K562 (cell line): ENCODE data around the gene ENTR1. TPM values are rescaled to one million over a fixed set of nuclear protein-coding genes. Genes with fewer than 3 reads are reported as not detected.

Experiments used
- ATAC-seq: fragments of 200-7000 bp; cut with Tn5 transposase; 3 replicates; pipeline ENCODE4 v1.9.1; 2020; ENCODE audit warnings: moderate library complexity
- BruUV-seq: library from RNA; stranded (reverse); fragments of 400-500 nt; replicated peaks from 2 replicates; lab custom pipeline; 2021; lab: Mats Ljungman, UMichigan
- CTCF ChIA-PET: fragments of 300-600 bp; formaldehyde crosslinking; extraction: SDS; loops from one replicate; lab custom pipeline; 2021; ENCODE audit warnings: low intra/inter-chr PET ratio; lab: Yijun Ruan, JAX
- POLR2A ChIA-PET: fragments of 300-600, 350-650 bp; sonication (Branson Sonifier 250); formaldehyde crosslinking; extraction: SDS; loops from one replicate; lab custom pipeline; 2021; ENCODE audit warnings: antibody characterized with exemption, inconsistent platforms; lab: Yijun Ruan, JAX
- DNase-seq, 4 experiments: peaks; one replicate each; pipeline versions ENCODE4 v3.0.0 to v3.0.0-alpha.2; 2011 to 2018; ENCODE audit warnings: low spot score in 3 of 4, mixed read lengths in 3 of 4; ENCODE audit errors: extremely low read depth in 1 of 4
- FAIRE-seq: peaks from 2 replicates; lab custom pipeline; 2011; peaks lifted over from hg19 to GRCh38; lab: Jason Lieb, UNC
- H2AFZ ChIP-seq: 2 replicates; pipeline ENCODE4 v1.6.0; 2011; ENCODE audit warnings: low read depth, low read length, control low read depth, inconsistent platforms
- H3K27ac ChIP-seq: fragments of 200-600 bp; 3 replicates; pipeline ENCODE4 v1.8.0; 2011; ENCODE audit warnings: low read depth, mild to moderate bottlenecking, control low read depth, inconsistent platforms, low read length, moderate library complexity, mixed read lengths; ENCODE audit errors: extremely low read depth
- H3K27me3 ChIP-seq, 2 experiments: fragments of 300-600 bp in 1 of 2; 2 replicates in 1 of 2; 3 replicates in 1 of 2; pipeline versions ENCODE4 v1.6.0 to v1.8.0; 2011; ENCODE audit warnings: inconsistent platforms in 2 of 2, low read length in 2 of 2, mild to moderate bottlenecking in 1 of 2, mixed read lengths in 1 of 2, moderate library complexity in 1 of 2; ENCODE audit not compliant: control insufficient read depth in 2 of 2, insufficient read depth in 2 of 2
- H3K36me3 ChIP-seq: fragments of 300-600 bp; 3 replicates; pipeline ENCODE4 v1.8.0; 2011; ENCODE audit warnings: mild to moderate bottlenecking, low read length, inconsistent platforms; ENCODE audit not compliant: control insufficient read depth, insufficient read depth
- H3K4me1 ChIP-seq, 2 experiments: fragments of 200-600 bp in 1 of 2; replicated peaks in 1 of 2; 2 replicates in 1 of 2; 3 replicates in 1 of 2; pipeline versions ENCODE4 v1.5.1 to v1.8.0; 2011; ENCODE audit warnings: inconsistent platforms in 2 of 2, low read length in 2 of 2, mild to moderate bottlenecking in 1 of 2, mixed read lengths in 1 of 2, moderate library complexity in 1 of 2; ENCODE audit not compliant: control insufficient read depth in 2 of 2, insufficient read depth in 2 of 2
- H3K4me2 ChIP-seq: 2 replicates; pipeline ENCODE4 v1.6.1; 2011; ENCODE audit warnings: low read length, control low read depth, inconsistent platforms, mixed read lengths; ENCODE audit not compliant: insufficient read depth
- H3K4me3 ChIP-seq: fragments of 200-600 bp; sonication (generic), shearing (Covaris generic); 2 replicates; pipeline ENCODE4 v1.5.1; 2016; ENCODE audit warnings: control low read depth, inconsistent platforms
- H3K79me2 ChIP-seq: fragments of 200-600 bp; 3 replicates; pipeline ENCODE4 v1.8.0; 2011; ENCODE audit warnings: low read length, inconsistent platforms; ENCODE audit not compliant: control insufficient read depth, insufficient read depth
- H3K9ac ChIP-seq, 2 experiments: 2 replicates each; pipeline versions ENCODE4 v1.6.0 to v1.6.1; 2011; ENCODE audit warnings: low read depth in 2 of 2, low read length in 2 of 2, control low read depth in 1 of 2, inconsistent platforms in 1 of 2, mild to moderate bottlenecking in 1 of 2, mixed read lengths in 1 of 2; ENCODE audit not compliant: insufficient read depth in 1 of 2
- H3K9me1 ChIP-seq: one replicate; pipeline ENCODE4 v1.6.0; 2011; ENCODE audit warnings: inconsistent platforms, mild to moderate bottlenecking, low read length, moderate library complexity; ENCODE audit not compliant: control insufficient read depth, insufficient read depth
- H3K9me3 ChIP-seq: replicated peaks from 2 replicates; pipeline ENCODE4 v1.5.1; 2011; ENCODE audit warnings: low read depth, low read length, inconsistent platforms; ENCODE audit not compliant: control insufficient read depth, insufficient read depth
- H4K20me1 ChIP-seq: replicated peaks from 2 replicates; pipeline ENCODE4 v1.6.1; 2011; ENCODE audit warnings: low read length, inconsistent platforms, mixed read lengths; ENCODE audit not compliant: control insufficient read depth, insufficient read depth
- HEY1 ChIP-seq: fragments of 250-450 bp; sonication (Bioruptor Pico); IDR thresholded peaks from 2 replicates; pipeline ENCODE4 v1.5.0; 2020; ENCODE audit warnings: mild to moderate bottlenecking, moderate library complexity, borderline replicate concordance
- POLR2G ChIP-seq: fragments of 200-400 bp; formaldehyde crosslinking; IDR thresholded peaks from 2 replicates; pipeline ENCODE4 v1.6.1; 2017; ENCODE audit warnings: low read depth, mild to moderate bottlenecking, antibody characterized with exemption, low read length, moderate library complexity
- PTBP1 ChIP-seq: fragments of 200-400 bp; formaldehyde crosslinking; IDR thresholded peaks from 2 replicates; pipeline ENCODE4 v1.6.1; 2017; ENCODE audit warnings: low read depth, low read length
- RBFOX2 ChIP-seq: fragments of 200-400 bp; formaldehyde crosslinking; IDR thresholded peaks from 2 replicates; pipeline ENCODE4 v1.6.1; 2017; ENCODE audit warnings: low read depth, mild to moderate bottlenecking, low read length, moderate library complexity
- TAF9B ChIP-seq: fragments of 450-650 bp; IDR thresholded peaks from 2 replicates; pipeline ENCODE4 v1.6.1; 2018; ENCODE audit warnings: mild to moderate bottlenecking; ENCODE audit not compliant: partially characterized antibody
- ZBTB33 ChIP-seq: sonication (generic); formaldehyde crosslinking; IDR thresholded peaks from 2 replicates; pipeline ENCODE4 v1.8.1; 2023; ENCODE audit warnings: mild to moderate bottlenecking, missing genetic modification reagents
- ZFX ChIP-seq: sonication (generic); formaldehyde crosslinking; IDR thresholded peaks from 2 replicates; pipeline ENCODE4 v1.8.0; 2022; ENCODE audit warnings: mild to moderate bottlenecking, missing genetic modification reagents, moderate library complexity
- ZNF395 ChIP-seq: fragments of 200-800 bp; sonication (Bioruptor generic); IDR thresholded peaks from 2 replicates; pipeline ENCODE4 v1.6.1; 2017; ENCODE audit warnings: missing genetic modification characterization, missing compliant biosample characterization
- WGBS: fragments of 100-300 bp; shearing (Covaris generic); methylation state at CpG from one replicate; pipeline ENCODE4 v1.1.6; 2016; ENCODE audit warnings: low coverage, mixed read lengths; ENCODE audit not compliant: insufficient coverage; ENCODE audit errors: missing lambda C conversion rate; 5-methylcytosine and 5-hydroxymethylcytosine counted together
- in situ Hi-C: fragments of 300-500 bp; cut with MboI; formaldehyde crosslinking; loops from 4 replicates; pipeline ENCODE4 v1.15.0; 2018; ENCODE audit warnings: inconsistent platforms, mixed read lengths
- intact Hi-C: fragments of 100-400 bp; cut with micrococcal nuclease; formaldehyde crosslinking; loops from 2 replicates; pipeline ENCODE4 v1.14.2; 2022
- polyA plus RNA-seq, 8 experiments: library from polyadenylated mRNA; depleted of rRNA in 4 of 8; stranded (reverse) in 5 of 8; unstranded in 3 of 8; fragments of >200 nt; fragmentation: Nextera tagmentation in 2 of 8; fragmentation: Illumina TruSeq in 1 of 8; extraction: Ambion mirVana in 2 of 8; extraction: Trizol in 1 of 8; gene quantifications; 2 replicates each; pipeline versions ENCODE4 v1.2.1 to v1.2.3, GENCODE V29; 2011 to 2014; ENCODE audit warnings: inconsistent platforms in 1 of 8, missing spikeins in 1 of 8
- total RNA-seq, 7 experiments: library from RNA; depleted of rRNA in 6 of 7; stranded (reverse); fragments of >200 nt in 6 of 7; fragmentation: Illumina TruSeq in 2 of 7; extraction: Trizol in 2 of 7; gene quantifications; 2 replicates each; pipeline versions ENCODE4 v1.2.1 to v1.2.3, GENCODE V29; 2011 to 2021; ENCODE audit warnings: low replicate concordance in 1 of 7

ENTR1 gene
- total and polyA plus RNA-seq, 9 of the 15 experiments (the other 6 are each of a cell fraction or from before 2014, with no cell fraction given): 6.7 to 106 (median 72.6) TPM

DNA sequence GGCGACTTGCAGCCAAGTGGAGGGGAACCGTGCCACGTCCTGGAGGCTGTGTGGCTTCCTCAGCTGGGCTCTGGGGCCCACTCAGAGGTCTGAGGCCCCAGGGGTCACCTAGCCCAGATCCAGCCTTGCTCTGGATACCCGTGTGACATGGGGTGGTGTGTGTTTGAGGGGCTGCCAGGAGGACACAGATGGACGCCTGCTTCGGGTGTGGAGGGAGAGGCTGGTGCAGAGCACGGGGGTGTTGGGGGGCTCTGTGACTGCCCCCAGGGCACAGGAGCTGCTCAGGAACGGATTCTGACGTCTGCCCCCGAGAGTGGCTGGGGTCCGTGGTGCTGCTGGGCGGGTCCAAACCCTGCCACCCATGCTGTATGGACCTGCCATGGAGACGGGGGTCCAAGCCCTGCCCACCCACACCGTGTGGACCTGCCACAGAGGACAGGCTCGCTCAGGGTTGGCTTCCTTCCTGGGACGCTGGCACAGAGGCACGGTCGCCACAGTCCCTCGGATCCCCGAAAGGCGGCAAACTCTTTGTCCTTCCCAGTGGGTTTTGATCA lies 18.7 kb upstream of the ENTR1 start:
- no peak for FAIRE-seq
- POLR2A ChIA-PET: interaction anchor here (0.6 to 1.5 kb wide), 4 partner anchors 9 to 298 kb away, joined by 3 read pairs; no protein-coding TSS in a partner anchor

DNA sequence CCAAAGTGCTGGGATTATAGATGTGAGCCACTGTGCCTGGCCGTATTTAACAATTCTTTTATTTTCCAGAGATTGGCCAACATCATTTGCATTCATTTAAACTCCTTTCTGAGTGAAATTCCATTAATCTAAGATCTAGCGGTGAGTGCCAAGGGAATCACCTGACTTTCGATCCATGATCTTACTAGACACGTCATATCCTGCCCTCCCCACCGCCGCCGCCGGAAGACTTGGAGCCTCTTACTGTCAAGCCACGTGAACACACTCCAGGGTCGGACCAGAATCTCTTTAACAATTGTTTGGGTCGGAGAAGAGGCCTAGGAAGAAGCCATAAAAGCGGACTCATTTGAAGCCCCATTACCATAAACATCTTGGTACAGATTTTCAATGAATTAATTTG lies 16.4 kb upstream of the ENTR1 start:
- BruUV-seq: no TSS peak
- FAIRE-seq (no peak), DNase-seq (no peak), ATAC-seq (no peak)
- Histone ChIP-seq H3K36me3 (peaks cover 64% of the 10 kb centered on the region), H3K9ac (no peak overlapping the region), H3K4me3 (no peak overlapping the region), H3K9me1 (peaks cover 9% of the 10 kb centered on the region), H3K27me3 (no peaks in the 10 kb centered on the region), H3K27ac (no peak overlapping the region), H2AFZ (no peak overlapping the region), H4K20me1 (no peaks in the 10 kb centered on the region), H3K79me2 (no peaks in the 10 kb centered on the region), H3K4me2 (no peak overlapping the region), H3K9me3 (no peaks in the 10 kb centered on the region), H3K4me1 (peaks cover 0 to 25% of the 10 kb centered on the region in 2 experiments; a peak in 2 of 5 replicates)
- ChIA-PET CTCF (no interaction called here), POLR2A (no interaction called here)
- in situ Hi-C loops: no loop called here
- 61% methylated on average over 12 of the region's 12 CpGs for WGBS
- intact Hi-C loops: no loop called here
- TF ChIP-seq ZNF395 (CRISPR knock-in tag) (0 out of 2 replicates have a peak, but pooled peaks have one; percentile 27), ZBTB33 (CRISPR knock-in tag) (peak; percentile 69), TAF9B (no peak)

More for the DNA sequence above, 18.7 kb upstream of the ENTR1 start:
- Histone ChIP-seq H4K20me1 (no peaks in the 10 kb centered on the region), H3K27me3 (no peaks in the 10 kb centered on the region), H3K9me3 (no peaks in the 10 kb centered on the region), H2AFZ (no peak overlapping the region), H3K4me2 (no peak overlapping the region), H3K4me3 (no peak overlapping the region), H3K4me1 (peaks cover 0 to 24% of the 10 kb centered on the region in 2 experiments; a peak in 2 of 5 replicates), H3K79me2 (no peaks in the 10 kb centered on the region; the same call in 2 of the 3 replicates), H3K36me3 (peaks cover 55% of the 10 kb centered on the region), H3K9ac (peak overlapping the region in 1 of 2 experiments; percentile 41; a peak in 2 of 4 replicates), H3K9me1 (peaks cover 9% of the 10 kb centered on the region), H3K27ac (no peak overlapping the region)
- DNase-seq: no peak
- CTCF ChIA-PET: no interaction called here
- TF ChIP-seq ZFX (CRISPR knock-in tag) (no peak), RBFOX2 (0 out of 2 replicates have a peak, but pooled peaks have one; percentile 18), PTBP1 (no peak), POLR2G (peak; percentile 55; the same call in 1 of the 2 replicates), HEY1 (CRISPR knock-in tag) (no peak)
- intact Hi-C loops: no loop called here
- no peak for ATAC-seq
- in situ Hi-C loops: no loop called here
- WGBS: 93% methylated on average over 19 of the region's 21 CpGs
- no TSS peak for BruUV-seq
